Spleen (tissue), 11 donors: Measurements from ENCODE around the gene BMP3. TPM values are rescaled to one million over a fixed set of nuclear protein-coding genes. Genes with fewer than 3 reads are reported as not detected.
"Not testable (repeated sequence)": the region's sequence is repeated elsewhere in the genome, so short reads cannot be mapped to it uniquely, and the experiment has no call there.

Experiments
- DNase-seq: peaks from one replicate; pipeline ENCODE4 v3.0.0-alpha.2; 2020
- H3K27ac ChIP-seq, 8 donors: fragments of 200-600 bp; sonication (generic) in 7 of 8; 1 replicate in 4 of 8; 2 replicates in 4 of 8; pipeline versions ENCODE4 v1.5.0 to v1.8.0; 2016 to 2021; ENCODE audit warnings: inconsistent platforms in 4 of 8, mild to moderate bottlenecking in 4 of 8, moderate library complexity in 1 of 8
- H3K27me3 ChIP-seq, 7 donors: fragments of 200-600 bp; sonication (generic) in 6 of 7; replicated peaks in 1 of 7; 1 replicate in 4 of 7; 2 replicates in 3 of 7; pipeline versions ENCODE4 v1.5.0 to v1.8.0; 2016 to 2021; ENCODE audit warnings: inconsistent platforms in 3 of 7, mild to moderate bottlenecking in 1 of 7
- H3K36me3 ChIP-seq, 6 donors: fragments of 200-600 bp; sonication (generic) in 5 of 6; 1 replicate in 4 of 6; 2 replicates in 2 of 6; pipeline versions ENCODE4 v1.5.0 to v1.8.0; 2016 to 2021; ENCODE audit warnings: inconsistent platforms in 2 of 6
- H3K4me1 ChIP-seq, 6 donors: fragments of 200-600 bp; sonication (generic) in 5 of 6; 1 replicate in 3 of 6; 2 replicates in 3 of 6; pipeline versions ENCODE4 v1.5.0 to v1.8.0; 2016 to 2021; ENCODE audit warnings: inconsistent platforms in 3 of 6
- H3K4me3 ChIP-seq, 8 donors: fragments of 200-600 bp; sonication (generic) in 7 of 8; 1 replicate in 4 of 8; 2 replicates in 4 of 8; pipeline versions ENCODE4 v1.5.0 to v1.8.0; 2016 to 2021; ENCODE audit warnings: inconsistent platforms in 4 of 8, mild to moderate bottlenecking in 4 of 8, moderate library complexity in 2 of 8
- H3K9me3 ChIP-seq, 8 donors: fragments of 200-600 bp; sonication (generic) in 7 of 8; 1 replicate in 4 of 8; 2 replicates in 4 of 8; pipeline versions ENCODE4 v1.5.0 to v1.8.0; 2016 to 2021; ENCODE audit warnings: inconsistent platforms in 4 of 8
- POLR2A ChIP-seq, 3 donors: fragments of 450-650 bp; IDR thresholded peaks; one replicate each; pipeline ENCODE4 v1.5.1; 2017; ENCODE audit warnings: antibody characterized with exemption in 3 of 3, mild to moderate bottlenecking in 1 of 3
- POLR2AphosphoS5 ChIP-seq, 3 donors: sonication (generic); formaldehyde crosslinking; IDR thresholded peaks; one replicate each; pipeline ENCODE4 v1.5.1; 2017; ENCODE audit warnings: antibody characterized with exemption in 3 of 3
- WGBS, 5 donors: extraction: QIAGEN DNeasy Blood & Tissue Kit in 3 of 5; methylation state at CpG; one replicate each; pipeline versions ENCODE4 v1.1.5 to v1.1.7; 2013 to 2018; 5-methylcytosine and 5-hydroxymethylcytosine counted together
- intact Hi-C: fragments of 100-400 bp; cut with DNase I; formaldehyde crosslinking; loops from one replicate; pipeline ENCODE4 v1.15.0; 2023; ENCODE audit warnings: low total_unique reads
- polyA plus RNA-seq, 3 donors: library from polyadenylated mRNA; stranded (reverse); fragments of 200-250 nt; gene quantifications; one replicate each; pipeline ENCODE4 v1.2.1, GENCODE V29; 2013
- total RNA-seq, 7 donors: library from RNA; depleted of rRNA in 3 of 7; stranded (reverse); fragments of >200 nt in 3 of 7; fragmentation: NEBNext Ultra II Directional in 4 of 7; extraction: Animal tissue kit (Norgen Biotek cat#: 25700) in 4 of 7; gene quantifications; one replicate each; pipeline versions ENCODE4 v1.1.0 to v1.2.1, GENCODE V29; 2016 to 2021
- TF ChIP-seq, protein P1 (sequence below), 11 experiments: fragments of 200-600 bp in 7 of 11; fragments of 450-650 bp in 4 of 11; sonication (generic) in 4 of 11; IDR thresholded peaks in 8 of 11; conservative IDR thresholded peaks in 3 of 11; 1 replicate in 7 of 11; 2 replicates in 4 of 11; pipeline versions ENCODE4 v1.4.0 to v1.8.0; 2016 to 2021; ENCODE audit warnings: antibody characterized with exemption in 11 of 11, inconsistent platforms in 4 of 11, mild to moderate bottlenecking in 1 of 11
- donor health status: healthy with polysubstance abuse.
- donor health status: DM: no; HTN: no; CAD: no; lungs with moderate emphysema.
- donor health status: DM: no; HTN: no; CAD: no.
- donor health status: Bipolar disorder and iron deficiency.
- donor health status: healthy.
- donor health status: DM: no; HTN: no; CAD: no.
- donor health status: DM: yes; HTN: yes; CAD: no.

Gene BMP3
- total and polyA plus RNA-seq, 10 donors, result 0.06 to 0.33 (median 0.23) TPM; not detected in 3

DNA sequence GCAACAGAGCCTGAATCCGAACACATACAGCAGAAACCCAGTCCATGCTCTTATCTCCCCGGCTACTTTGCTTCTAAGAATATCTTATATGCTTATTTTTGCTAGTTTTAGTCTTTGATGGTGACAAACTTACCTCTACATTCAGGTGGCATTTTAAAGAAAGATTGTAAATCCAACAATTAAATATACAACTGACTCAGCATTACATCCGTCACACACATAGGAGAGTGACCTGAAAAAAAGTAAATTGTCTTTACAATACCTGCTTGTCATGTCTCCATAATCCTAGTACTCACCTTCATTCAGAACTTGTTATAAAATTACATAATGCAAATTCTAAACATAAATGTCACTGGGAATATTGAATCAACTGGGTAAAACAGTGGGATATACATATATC lies 30.6 kb upstream of the BMP3 start:
- Histone ChIP-seq H3K9me3 (no peaks in the 10 kb centered on the region), H3K4me3 (no peak overlapping the region), H3K27me3 (no peaks in the 10 kb centered on the region), H3K4me1 (peaks cover 0 to 4% (median 0%) of the 10 kb centered on the region in 6 donors), H3K27ac (no peak overlapping the region), H3K36me3 (no peaks in the 10 kb centered on the region)
- intact Hi-C loops, result no loop called here
- DNase-seq, result no peak
- WGBS, 5 donors, result 74 to 97% (median 89%) methylated on average over 3 of the region's 3 CpGs
- TF ChIP-seq POLR2AphosphoS5 (IDR thresholded peaks at IDR 0.05) (no peak), POLR2A (IDR thresholded peaks at IDR 0.05) (no peak)
- TF ChIP-seq, protein P1, sequence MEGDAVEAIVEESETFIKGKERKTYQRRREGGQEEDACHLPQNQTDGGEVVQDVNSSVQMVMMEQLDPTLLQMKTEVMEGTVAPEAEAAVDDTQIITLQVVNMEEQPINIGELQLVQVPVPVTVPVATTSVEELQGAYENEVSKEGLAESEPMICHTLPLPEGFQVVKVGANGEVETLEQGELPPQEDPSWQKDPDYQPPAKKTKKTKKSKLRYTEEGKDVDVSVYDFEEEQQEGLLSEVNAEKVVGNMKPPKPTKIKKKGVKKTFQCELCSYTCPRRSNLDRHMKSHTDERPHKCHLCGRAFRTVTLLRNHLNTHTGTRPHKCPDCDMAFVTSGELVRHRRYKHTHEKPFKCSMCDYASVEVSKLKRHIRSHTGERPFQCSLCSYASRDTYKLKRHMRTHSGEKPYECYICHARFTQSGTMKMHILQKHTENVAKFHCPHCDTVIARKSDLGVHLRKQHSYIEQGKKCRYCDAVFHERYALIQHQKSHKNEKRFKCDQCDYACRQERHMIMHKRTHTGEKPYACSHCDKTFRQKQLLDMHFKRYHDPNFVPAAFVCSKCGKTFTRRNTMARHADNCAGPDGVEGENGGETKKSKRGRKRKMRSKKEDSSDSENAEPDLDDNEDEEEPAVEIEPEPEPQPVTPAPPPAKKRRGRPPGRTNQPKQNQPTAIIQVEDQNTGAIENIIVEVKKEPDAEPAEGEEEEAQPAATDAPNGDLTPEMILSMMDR (IDR thresholded peaks at IDR 0.05 in 8 of 11, conservative IDR thresholded peaks at IDR 0.05 in 3 of 11), result no peak

- no peak for DNase-seq
- Histone ChIP-seq H3K9me3 (no peaks in the 10 kb centered on the region), H3K4me1 (peaks cover 0 to 4% (median 0%) of the 10 kb centered on the region in 6 donors), H3K36me3 (no peaks in the 10 kb centered on the region), H3K27ac (no peak overlapping the region), H3K4me3 (no peak overlapping the region), H3K27me3 (no peaks in the 10 kb centered on the region)
- no peak for TF ChIP-seq POLR2AphosphoS5 (IDR thresholded peaks at IDR 0.05)
- TF ChIP-seq, protein P1 (IDR thresholded peaks at IDR 0.05 in 8 of 11, conservative IDR thresholded peaks at IDR 0.05 in 3 of 11), result no peak
- no peak for TF ChIP-seq POLR2A (IDR thresholded peaks at IDR 0.05)
- 18 to 44% (median 25%) methylated on average over 1 to 2 of the region's 2 CpGs for WGBS, 5 donors
- intact Hi-C loops, result no loop called here
These were observed 26.9 kb upstream of the BMP3 start for GRCh38 chr4:81003597-81004111.

DNA sequence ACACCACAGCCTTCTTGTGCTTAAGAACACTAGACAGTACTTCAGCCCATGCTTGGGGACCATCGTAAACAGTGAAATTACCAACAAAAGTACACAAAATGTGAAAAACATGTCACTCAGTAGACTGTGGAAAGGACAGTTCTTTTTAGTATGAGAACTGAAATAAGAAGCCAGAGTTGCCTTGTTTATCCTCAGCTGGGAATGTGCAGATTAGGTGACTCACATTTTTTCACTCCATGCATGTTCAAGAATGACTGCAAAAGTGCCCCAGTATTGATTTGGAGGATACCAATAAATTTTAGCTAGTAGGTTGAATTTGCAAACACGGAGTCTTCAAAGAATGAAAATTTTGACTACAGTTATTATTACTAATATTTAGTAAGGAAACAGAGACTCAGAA lies 23.1 kb upstream of the BMP3 start:
- H3K36me3 ChIP-seq, result no peaks in the 10 kb centered on the region
- TF ChIP-seq POLR2A (IDR thresholded peaks at IDR 0.05) (no peak), POLR2AphosphoS5 (IDR thresholded peaks at IDR 0.05) (no peak)
- TF ChIP-seq, protein P1 (IDR thresholded peaks at IDR 0.05 in 8 of 11, conservative IDR thresholded peaks at IDR 0.05 in 3 of 11), result no peak
- H3K4me3 ChIP-seq, result no peak overlapping the region
- intact Hi-C loops, result no loop called here
- H3K9me3 ChIP-seq, result no peaks in the 10 kb centered on the region
- H3K4me1 ChIP-seq, result peaks cover 0 to 4% (median 0%) of the 10 kb centered on the region in 6 donors
- H3K27me3 ChIP-seq, result no peaks in the 10 kb centered on the region
- no peak overlapping the region for H3K27ac ChIP-seq
- DNase-seq, result no peak
- WGBS, 5 donors, result 87 to 93% (median 92%) methylated on average over 2 of the region's 2 CpGs

GRCh38 chr4:81016566-81016965 lies 13.9 kb upstream of the BMP3 start:
- intact Hi-C loops, H3K36me3 ChIP-seq, H3K4me3 ChIP-seq, H3K27me3 ChIP-seq, DNase-seq, H3K27ac ChIP-seq, H3K4me1 ChIP-seq, H3K9me3 ChIP-seq: not testable (repeated sequence)
- 73 to 93% (median 77%) methylated on average over 2 of the region's 2 CpGs for WGBS, 5 donors

DNA sequence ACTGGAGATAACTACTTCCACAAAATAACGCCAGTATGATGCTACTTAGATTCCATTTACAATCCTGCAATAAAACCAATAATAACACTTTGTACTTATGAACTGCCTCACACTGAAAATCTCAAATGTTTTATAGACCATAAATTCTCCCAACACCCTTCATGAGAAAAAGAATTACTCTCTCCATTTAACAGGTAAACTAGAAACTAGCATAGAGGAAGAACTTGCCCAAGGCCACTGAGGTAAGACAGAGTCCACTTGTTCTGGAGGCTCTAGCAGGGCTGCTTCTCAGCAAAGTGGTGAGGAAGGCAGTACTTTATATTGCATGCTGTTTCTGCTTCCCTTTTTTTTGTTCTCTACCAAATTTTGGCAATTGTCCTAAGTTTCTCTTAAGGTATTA lies 11.5 kb upstream of the BMP3 start:
- H3K4me3 ChIP-seq, result no peak overlapping the region
- intact Hi-C loops, result no loop called here
- H3K4me1 ChIP-seq, result no peaks in the 10 kb centered on the region
- TF ChIP-seq, protein P1 (IDR thresholded peaks at IDR 0.05 in 8 of 11, conservative IDR thresholded peaks at IDR 0.05 in 3 of 11), result no peak
- no peak for TF ChIP-seq POLR2AphosphoS5 (IDR thresholded peaks at IDR 0.05)
- TF ChIP-seq POLR2A (IDR thresholded peaks at IDR 0.05), result no peak
- 72 to 94% (median 82%) methylated on average over 1 of the region's 1 CpG for WGBS, 5 donors
- DNase-seq, result no peak
- peaks cover 0 to 18% (median 0%) of the 10 kb centered on the region in 7 donors for H3K27me3 ChIP-seq
- H3K27ac ChIP-seq, result no peak overlapping the region
- H3K9me3 ChIP-seq, result no peaks in the 10 kb centered on the region
- H3K36me3 ChIP-seq, result no peaks in the 10 kb centered on the region
